ENCODE results near the gene PPP1R1C.
A peak's percentile ranks its signal among the peaks of the same experiment; 100 is the strongest.

DNA sequence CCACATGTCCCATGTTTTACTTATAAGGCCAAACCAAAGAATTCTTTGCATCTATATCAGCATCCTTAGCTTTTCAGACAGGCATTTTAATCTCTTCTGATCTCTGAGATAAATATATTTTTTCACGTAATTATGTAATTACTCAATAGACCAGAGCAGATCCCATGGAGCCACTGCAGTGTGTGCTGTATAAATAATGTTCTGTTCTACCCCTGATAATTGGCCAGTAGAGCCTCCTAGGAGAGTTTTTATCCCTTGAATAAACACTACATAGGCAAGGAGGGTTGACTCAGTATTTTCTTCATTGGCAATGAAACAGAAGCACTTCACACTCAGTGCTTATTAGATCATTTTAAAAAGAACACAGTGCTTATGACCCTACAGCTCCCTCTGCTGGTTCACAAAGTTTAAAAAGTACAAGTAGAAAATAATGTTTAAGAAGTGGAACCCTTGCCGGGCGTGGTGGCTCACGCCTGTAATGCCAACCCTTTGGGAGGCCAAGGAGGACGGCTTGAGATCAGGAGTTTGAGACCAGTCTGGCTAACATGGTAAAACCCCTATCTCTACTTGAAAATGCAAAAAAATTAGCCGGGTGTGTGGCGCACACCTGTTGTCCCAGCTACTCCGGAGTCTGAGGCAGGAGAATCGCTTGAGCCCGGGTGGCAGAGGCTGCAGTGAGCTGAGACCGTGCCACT is 91.9 kb downstream of the PPP1R1C start:
- TF ChIP-seq, protein P1, sequence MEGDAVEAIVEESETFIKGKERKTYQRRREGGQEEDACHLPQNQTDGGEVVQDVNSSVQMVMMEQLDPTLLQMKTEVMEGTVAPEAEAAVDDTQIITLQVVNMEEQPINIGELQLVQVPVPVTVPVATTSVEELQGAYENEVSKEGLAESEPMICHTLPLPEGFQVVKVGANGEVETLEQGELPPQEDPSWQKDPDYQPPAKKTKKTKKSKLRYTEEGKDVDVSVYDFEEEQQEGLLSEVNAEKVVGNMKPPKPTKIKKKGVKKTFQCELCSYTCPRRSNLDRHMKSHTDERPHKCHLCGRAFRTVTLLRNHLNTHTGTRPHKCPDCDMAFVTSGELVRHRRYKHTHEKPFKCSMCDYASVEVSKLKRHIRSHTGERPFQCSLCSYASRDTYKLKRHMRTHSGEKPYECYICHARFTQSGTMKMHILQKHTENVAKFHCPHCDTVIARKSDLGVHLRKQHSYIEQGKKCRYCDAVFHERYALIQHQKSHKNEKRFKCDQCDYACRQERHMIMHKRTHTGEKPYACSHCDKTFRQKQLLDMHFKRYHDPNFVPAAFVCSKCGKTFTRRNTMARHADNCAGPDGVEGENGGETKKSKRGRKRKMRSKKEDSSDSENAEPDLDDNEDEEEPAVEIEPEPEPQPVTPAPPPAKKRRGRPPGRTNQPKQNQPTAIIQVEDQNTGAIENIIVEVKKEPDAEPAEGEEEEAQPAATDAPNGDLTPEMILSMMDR (conservative IDR thresholded peaks at IDR 0.05; ENCODE audit: low read depth in 2 of 2) = peak; percentile 66 to 71
- TF ChIP-seq EZH2 (IDR thresholded peaks at IDR 0.05; ENCODE audit: low read depth, unreplicated experiment) = no peak

All from GM23338 (cell line).